Subcutaneous adipose tissue (tissue), 4 donors: Measurements from ENCODE around the gene RAP1B. TPM values are rescaled to one million over a fixed set of nuclear protein-coding genes. Genes with fewer than 3 reads are reported as not detected.

Source experiments
- CTCF ChIP-seq: fragments of 450-650 bp; IDR thresholded peaks from one replicate; pipeline ENCODE4 v1.5.1; 2016; ENCODE audit warnings: low read depth, mild to moderate bottlenecking, control low read depth, antibody characterized with exemption, moderate library complexity
- total RNA-seq, 4 donors: library from RNA; depleted of rRNA; stranded (reverse); fragments of >200 nt; gene quantifications; one replicate each; pipeline ENCODE4 v1.1.0, GENCODE V29; 2016

RAP1B gene
- total RNA-seq, 4 donors from 2014 or later = 194 to 453 (median 272) TPM

- TF ChIP-seq CTCF = no peak
Observed at GRCh38 chr12:68577949-68578348, 32.8 kb upstream of the RAP1B start.

GRCh38 chr12:68578765-68579164 is 31.9 kb upstream of the RAP1B start:
- TF ChIP-seq CTCF = no peak

- TF ChIP-seq CTCF = no peak
Observed at GRCh38 chr12:68579254-68579653, 31.4 kb upstream of the RAP1B start.

GRCh38 chr12:68580911-68581310 is 29.8 kb upstream of the RAP1B start:
- no peak for TF ChIP-seq CTCF

- TF ChIP-seq CTCF = no peak
Observed at GRCh38 chr12:68581926-68582325, 28.8 kb upstream of the RAP1B start.

GRCh38 chr12:68585966-68586365 is 24.7 kb upstream of the RAP1B start:
- TF ChIP-seq CTCF = no peak

- no peak for TF ChIP-seq CTCF
Observed at GRCh38 chr12:68587448-68587873, 23.2 kb upstream of the RAP1B start.
